DMS153 treated with DMSO at 0.1 percent for 48 hours (cell line): Measurements from ENCODE around the gene CFAP126.
"Not testable (repeated sequence)": the region's sequence is repeated elsewhere in the genome, so short reads cannot be mapped to it uniquely, and the experiment has no call there.

ENCODE experiments used
- DNase-seq: peaks from one replicate; lab custom pipeline; 2025; ENCODE audit not compliant: unreplicated experiment; lab: John Stamatoyannopoulos, UW

The CFAP126 gene

DNA sequence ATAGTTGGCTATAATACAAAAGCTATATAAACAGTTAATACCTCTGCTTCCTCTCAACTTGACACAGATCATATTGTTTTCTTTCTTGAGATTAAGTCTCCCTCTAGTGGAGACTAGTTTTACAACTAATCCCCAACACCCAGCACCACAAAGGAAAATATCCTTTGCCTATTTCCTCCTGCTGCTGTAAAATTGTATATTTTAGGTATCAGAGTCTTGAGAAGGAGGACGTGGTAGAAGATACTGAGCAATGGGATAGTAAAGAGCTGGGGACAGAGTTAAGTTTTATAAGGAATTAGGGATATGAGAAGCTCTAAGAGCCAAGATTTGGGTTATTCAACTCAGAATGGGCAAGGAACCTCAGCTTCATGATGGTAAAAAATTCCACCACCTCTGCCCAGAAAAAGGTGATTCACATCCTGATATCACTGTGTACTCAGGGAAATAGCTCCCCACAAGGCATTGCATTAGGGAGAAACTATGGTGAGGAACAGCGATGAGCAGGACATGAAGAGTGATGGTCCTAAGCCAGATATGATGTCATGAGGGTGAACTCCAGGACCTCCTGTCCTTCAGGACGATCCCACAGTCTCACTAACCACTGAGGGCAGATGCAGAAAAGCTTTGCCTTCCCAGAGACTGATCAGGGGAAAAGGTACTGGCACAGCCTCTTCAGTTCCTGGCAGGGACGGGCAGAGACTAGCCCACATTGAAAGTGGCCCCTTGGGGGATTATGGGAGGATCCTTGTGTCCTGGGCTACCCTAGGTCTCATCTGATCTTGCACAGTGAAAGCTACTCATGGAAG, 14.7 kb upstream of the CFAP126 start:
- peak; percentile 66 for DNase-seq

- no peak for DNase-seq
These were observed 14.0 kb upstream of the CFAP126 start for GRCh38 chr1:161381707-161382106.

- DNase-seq: no peak
These were observed 11.4 kb upstream of the CFAP126 start for GRCh38 chr1:161379071-161379470.

DNA sequence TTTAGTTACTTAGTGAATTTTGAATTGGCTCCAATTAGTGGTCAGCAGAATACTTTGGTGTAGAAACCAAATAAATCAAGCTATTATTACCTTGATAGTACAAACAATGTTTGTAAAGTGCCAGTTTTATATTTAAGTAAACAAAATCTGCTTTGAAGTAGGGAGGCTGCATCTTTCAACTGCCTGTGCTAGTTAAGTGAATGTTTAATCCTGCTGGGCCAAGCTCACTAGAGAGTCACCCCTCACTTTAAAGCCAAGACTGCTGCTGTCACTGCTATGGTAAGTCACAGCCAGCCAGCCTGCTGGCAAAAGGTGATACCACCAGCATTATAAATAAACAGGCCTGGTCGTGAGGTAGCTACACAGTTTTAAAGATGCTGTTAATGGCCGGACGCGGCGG, 10.3 kb upstream of the CFAP126 start:
- no peak for DNase-seq

DNA sequence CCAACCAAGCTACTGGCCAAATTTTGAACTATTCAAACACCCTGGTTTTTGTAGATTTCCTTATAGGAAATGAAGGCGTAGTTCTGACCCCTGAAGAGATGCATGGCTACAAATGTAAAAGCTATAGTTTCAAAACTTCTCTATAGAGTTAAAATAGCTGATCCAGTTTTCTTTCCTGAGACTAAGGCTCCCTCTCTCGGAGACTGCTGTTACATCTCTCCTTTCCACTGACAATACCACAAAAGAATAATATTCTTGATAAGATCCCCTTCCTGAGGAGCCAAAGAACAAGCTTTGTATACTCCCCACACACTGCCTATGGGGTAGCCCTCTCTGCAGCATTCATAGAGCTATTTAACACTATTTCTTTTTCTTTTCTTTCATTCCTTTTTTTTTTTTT, 6.7 kb upstream of the CFAP126 start:
- DNase-seq: no peak

GRCh38 chr1:161373442-161373841, 5.8 kb upstream of the CFAP126 start:
- DNase-seq: no peak

DNA sequence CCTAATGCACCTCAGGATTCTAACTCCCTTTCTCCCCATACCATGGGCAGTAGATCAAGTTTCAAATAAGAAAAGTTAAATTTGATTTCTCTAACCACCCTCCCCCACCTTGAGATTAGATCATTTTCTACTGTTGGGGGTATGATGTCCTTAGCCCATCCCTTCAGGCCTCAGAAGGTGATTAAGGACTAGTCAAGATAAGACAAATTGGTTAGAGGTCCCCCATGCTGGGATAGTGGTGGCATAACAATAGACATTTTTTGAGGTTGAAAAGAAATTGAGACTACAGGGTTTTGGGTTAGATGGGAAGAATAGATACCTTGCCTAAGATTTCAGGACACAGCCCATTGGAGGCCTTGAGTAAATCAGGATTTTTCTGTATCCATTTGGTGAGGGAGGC, 2.5 kb downstream of the CFAP126 start:
- no peak for DNase-seq

- DNase-seq: no peak
These were observed 3.3 kb downstream of the CFAP126 start for GRCh38 chr1:161364332-161364731.

DNA sequence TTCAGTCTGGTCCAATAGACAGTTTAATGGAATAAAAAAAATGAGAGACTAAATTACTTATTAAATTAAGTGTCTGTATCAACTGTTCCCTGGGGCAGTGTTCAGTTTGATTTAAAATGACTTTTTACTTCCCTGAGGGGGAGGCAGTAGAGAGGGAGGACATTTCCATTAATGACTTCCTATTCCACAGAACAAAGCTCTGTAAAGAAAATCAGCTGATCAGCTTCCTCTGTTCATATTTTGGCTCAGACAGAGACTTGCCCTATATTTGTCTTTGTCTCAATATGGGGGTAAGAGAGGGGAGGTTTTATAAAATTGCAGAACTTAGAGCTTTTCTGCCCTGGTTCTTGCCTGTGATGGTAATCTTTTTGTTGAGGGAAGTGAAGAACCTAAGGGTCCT, 8.4 kb downstream of the CFAP126 start:
- DNase-seq: no peak

- no peak for DNase-seq
These were observed 10.6 kb downstream of the CFAP126 start for GRCh38 chr1:161357073-161357472.

- no peak for DNase-seq
These were observed 16.2 kb downstream of the CFAP126 start for GRCh38 chr1:161351482-161351881.

GRCh38 chr1:161350671-161351070, 17.0 kb downstream of the CFAP126 start:
- no peak for DNase-seq

GRCh38 chr1:161342821-161343220, 24.9 kb downstream of the CFAP126 start:
- DNase-seq: no peak

DNA sequence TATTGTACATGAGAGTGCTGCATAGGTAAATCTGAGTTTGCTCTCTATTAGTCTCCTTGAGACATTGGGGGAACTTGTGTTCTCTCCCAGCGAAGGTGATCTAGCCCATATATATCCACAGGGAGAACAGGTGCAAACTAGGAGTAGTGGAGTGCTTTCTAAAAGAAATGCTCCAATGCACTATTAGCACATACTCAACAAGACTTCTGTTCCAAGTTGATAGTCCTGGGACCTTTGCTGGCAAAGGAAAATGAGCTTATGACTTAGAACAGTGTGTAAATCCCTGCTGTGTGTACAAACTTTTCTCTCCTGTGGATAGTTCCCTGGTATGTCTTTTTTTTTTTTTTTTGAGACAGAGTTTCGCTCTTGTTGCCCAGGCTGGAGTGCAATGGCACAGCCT, 25.5 kb downstream of the CFAP126 start:
- no peak for DNase-seq

DNA sequence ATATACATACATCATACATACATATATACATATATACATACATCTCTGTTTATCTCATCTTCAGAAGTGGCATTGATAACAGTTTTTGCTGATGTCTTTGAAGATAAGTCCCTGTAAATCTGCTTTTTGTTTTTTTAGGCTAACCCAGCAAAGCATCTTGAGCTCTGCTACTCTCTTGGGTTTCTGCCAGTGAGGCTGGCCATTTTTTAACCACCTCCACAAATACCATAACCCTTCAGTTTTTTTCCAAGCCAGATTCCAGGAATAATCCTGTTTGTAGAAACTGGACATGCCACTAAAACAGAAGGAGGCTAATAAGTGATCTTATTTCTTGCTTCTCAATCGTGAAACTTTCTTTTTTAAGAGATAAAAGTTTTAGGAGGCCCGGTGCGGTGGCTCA, 31.9 kb downstream of the CFAP126 start:
- no peak for DNase-seq

GRCh38 chr1:161333166-161333565, 34.5 kb downstream of the CFAP126 start:
- no peak for DNase-seq

DNA sequence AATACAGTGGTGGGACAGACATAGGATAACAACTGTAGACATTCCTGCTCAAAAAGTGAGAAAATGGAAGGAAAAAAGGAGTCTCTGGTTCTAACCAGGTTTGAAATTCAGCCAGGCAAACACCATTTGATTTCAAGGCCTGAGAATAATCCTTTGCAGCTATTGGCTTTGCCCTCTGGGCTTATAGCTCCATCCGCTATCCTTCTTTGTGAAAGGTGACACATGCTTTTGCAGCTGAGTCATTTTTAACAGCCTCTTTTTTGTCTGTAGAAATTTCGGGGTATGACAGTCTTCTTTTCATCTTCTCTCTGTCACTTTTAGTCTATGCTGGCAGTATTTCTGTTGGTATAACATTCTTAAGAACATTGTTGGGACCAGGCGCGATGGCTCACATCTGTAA, 37.3 kb downstream of the CFAP126 start:
- DNase-seq: no peak

DNA sequence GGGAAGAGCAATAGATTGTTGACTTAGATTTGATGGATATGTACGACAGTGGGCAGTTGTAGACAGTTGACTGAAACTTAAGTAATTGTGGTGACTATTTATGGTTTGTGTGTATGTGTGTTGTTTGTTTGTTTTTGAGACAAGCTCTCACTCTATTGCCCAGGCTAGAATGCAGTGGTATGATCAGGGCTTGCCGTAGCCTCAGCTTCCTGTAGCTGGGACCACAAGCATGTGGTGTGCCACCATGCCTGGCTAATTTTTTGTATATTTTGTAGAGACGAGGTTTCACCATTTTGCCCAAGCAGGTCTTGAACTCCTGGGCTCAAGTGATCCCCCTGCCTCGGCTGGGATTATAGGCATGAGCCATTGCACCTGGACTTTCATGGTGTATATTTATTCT, 43.7 kb downstream of the CFAP126 start:
- no peak for DNase-seq

- not testable (repeated sequence) for DNase-seq
These were observed 51.6 kb downstream of the CFAP126 start for GRCh38 chr1:161315841-161316674.
